NCI-H69 (cell line): ENCODE results near the gene PEX6.
A peak's percentile ranks its signal among the peaks of the same experiment; 100 is the strongest.
"Not testable (repeated sequence)": the region's sequence is repeated elsewhere in the genome, so short reads cannot be mapped to it uniquely, and the experiment has no call there.

ENCODE experiments used
- DNase-seq: peaks from one replicate; lab custom pipeline; 2025; lab: John Stamatoyannopoulos, UW

The PEX6 gene

GRCh38 chr6:42998205-42998604, 19.2 kb upstream of the PEX6 start:
- DNase-seq: not testable (repeated sequence)

GRCh38 chr6:42996513-42996912, 17.5 kb upstream of the PEX6 start:
- no peak for DNase-seq

GRCh38 chr6:42993445-42993844, 14.5 kb upstream of the PEX6 start:
- DNase-seq: no peak

GRCh38 chr6:42989923-42990322, 10.9 kb upstream of the PEX6 start:
- DNase-seq: no peak

GRCh38 chr6:42988486-42989020, 9.6 kb upstream of the PEX6 start:
- DNase-seq: no peak

GRCh38 chr6:42987533-42988451, 8.8 kb upstream of the PEX6 start:
- no peak for DNase-seq

GRCh38 chr6:42984924-42985475, 6.0 kb upstream of the PEX6 start:
- peak; percentile 38 for DNase-seq

- peak; percentile 100 for DNase-seq
Observed at GRCh38 chr6:42984001-42984923, 5.3 kb upstream of the PEX6 start, which contains the start of gene PPP2R5D. Gene PPP2R5D (plus strand): TSS chr6:42984570. CDS start chr6:42984678, 108 bp downstream.

- no peak for DNase-seq
Observed at GRCh38 chr6:42981836-42982235, 2.9 kb upstream of the PEX6 start.

- DNase-seq: no peak
Observed at GRCh38 chr6:42979523-42980177, 669 bp upstream of the PEX6 start.

- DNase-seq: peak; percentile 40
Observed at GRCh38 chr6:42978487-42978838, 518 bp downstream of the PEX6 start.

GRCh38 chr6:42974919-42975505, 4.0 kb downstream of the PEX6 start:
- no peak for DNase-seq

- no peak for DNase-seq
Observed at GRCh38 chr6:42973926-42974325, 5.1 kb downstream of the PEX6 start.

GRCh38 chr6:42971746-42972327, 7.1 kb downstream of the PEX6 start:
- no peak for DNase-seq

GRCh38 chr6:42970871-42971612, 7.9 kb downstream of the PEX6 start:
- no peak for DNase-seq

GRCh38 chr6:42969934-42970333, 9.0 kb downstream of the PEX6 start:
- no peak for DNase-seq

GRCh38 chr6:42969431-42969830, 9.6 kb downstream of the PEX6 start:
- no peak for DNase-seq

- no peak for DNase-seq
Observed at GRCh38 chr6:42968783-42969182, 10.2 kb downstream of the PEX6 start.

GRCh38 chr6:42968126-42968701, 10.8 kb downstream of the PEX6 start:
- no peak for DNase-seq

- DNase-seq: no peak
Observed at GRCh38 chr6:42967228-42967627, 11.8 kb downstream of the PEX6 start.
